Measurements from ENCODE around the gene SLIT3. TPM values are rescaled to one million over a fixed set of nuclear protein-coding genes. Genes with fewer than 3 reads are reported as not detected.
"Not testable (repeated sequence)": the region's sequence is repeated elsewhere in the genome, so short reads cannot be mapped to it uniquely, and the experiment has no call there.

SLIT3 gene
- total RNA-seq, 4 donors from 2014 or later: 0.72 to 37.4 (median 5.3) TPM

DNA sequence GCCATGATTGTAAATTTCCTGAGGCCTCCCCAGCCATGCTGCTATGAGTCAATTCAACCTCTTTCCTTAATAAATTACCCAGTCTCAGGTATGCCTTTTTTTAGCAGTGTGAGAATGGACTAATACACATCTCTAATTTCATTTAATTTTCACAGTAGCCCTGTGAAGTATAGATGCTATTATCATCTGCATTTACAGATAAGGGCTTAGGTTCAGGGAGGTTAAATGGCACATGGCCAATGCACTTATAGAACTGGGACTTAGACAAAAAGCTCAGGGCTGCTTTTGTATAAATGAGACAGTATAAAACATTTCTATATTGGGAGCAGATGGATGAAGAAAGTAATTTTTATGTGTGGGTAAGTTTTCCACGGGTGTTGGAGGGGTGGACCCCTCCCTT, 658.9 kb downstream of the SLIT3 start:
- WGBS, 2 donors: 34 to 46% methylated on average over 1 of the region's 1 CpG
- DNase-seq: no peak
- no peaks in the 10 kb centered on the region for H3K36me3 ChIP-seq
- H3K4me1 ChIP-seq: peaks cover 0 to 13% (median 0%) of the 10 kb centered on the region in 3 donors
- no peak overlapping the region for H3K27ac ChIP-seq
- no peaks in the 10 kb centered on the region for H3K9me3 ChIP-seq
- no peak overlapping the region for H3K4me3 ChIP-seq
- no peak for TF ChIP-seq POLR2A (IDR thresholded peaks at IDR 0.05)
- TF ChIP-seq, protein P1, sequence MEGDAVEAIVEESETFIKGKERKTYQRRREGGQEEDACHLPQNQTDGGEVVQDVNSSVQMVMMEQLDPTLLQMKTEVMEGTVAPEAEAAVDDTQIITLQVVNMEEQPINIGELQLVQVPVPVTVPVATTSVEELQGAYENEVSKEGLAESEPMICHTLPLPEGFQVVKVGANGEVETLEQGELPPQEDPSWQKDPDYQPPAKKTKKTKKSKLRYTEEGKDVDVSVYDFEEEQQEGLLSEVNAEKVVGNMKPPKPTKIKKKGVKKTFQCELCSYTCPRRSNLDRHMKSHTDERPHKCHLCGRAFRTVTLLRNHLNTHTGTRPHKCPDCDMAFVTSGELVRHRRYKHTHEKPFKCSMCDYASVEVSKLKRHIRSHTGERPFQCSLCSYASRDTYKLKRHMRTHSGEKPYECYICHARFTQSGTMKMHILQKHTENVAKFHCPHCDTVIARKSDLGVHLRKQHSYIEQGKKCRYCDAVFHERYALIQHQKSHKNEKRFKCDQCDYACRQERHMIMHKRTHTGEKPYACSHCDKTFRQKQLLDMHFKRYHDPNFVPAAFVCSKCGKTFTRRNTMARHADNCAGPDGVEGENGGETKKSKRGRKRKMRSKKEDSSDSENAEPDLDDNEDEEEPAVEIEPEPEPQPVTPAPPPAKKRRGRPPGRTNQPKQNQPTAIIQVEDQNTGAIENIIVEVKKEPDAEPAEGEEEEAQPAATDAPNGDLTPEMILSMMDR (IDR thresholded peaks at IDR 0.05): no peak
- no peaks in the 10 kb centered on the region for H3K27me3 ChIP-seq
- intact Hi-C loops (cut with DNase I): no loop called here

- intact Hi-C loops (cut with DNase I): not testable (repeated sequence)
- WGBS, 2 donors: 83 to 84% methylated on average over 3 of the region's 3 CpGs
Observed at GRCh38 chr5:168638846-168639245, 662.1 kb downstream of the SLIT3 start.

DNA sequence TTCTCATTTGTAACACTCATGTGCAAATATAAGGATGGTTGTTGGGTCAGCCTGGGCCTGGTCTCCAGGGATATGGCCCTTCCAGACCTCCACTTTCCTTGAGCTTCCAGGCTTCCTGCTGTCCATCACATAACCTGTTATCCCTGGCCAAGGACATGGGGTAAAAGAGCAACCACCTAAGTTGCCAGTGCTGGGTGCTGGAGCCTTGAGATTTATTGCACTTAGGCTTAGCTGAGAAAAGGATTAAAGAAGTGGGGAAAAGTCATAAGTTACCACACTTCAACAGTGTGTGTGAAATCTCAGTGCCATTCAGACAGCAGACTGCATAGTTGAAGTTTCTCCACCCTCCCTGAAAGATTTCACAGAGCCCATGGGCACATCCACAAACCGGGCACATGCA, 663.1 kb downstream of the SLIT3 start:
- WGBS, 2 donors: 70 to 83% methylated on average over 1 of the region's 1 CpG
- TF ChIP-seq, protein P1 (IDR thresholded peaks at IDR 0.05): no peak
- no peak for TF ChIP-seq POLR2A (IDR thresholded peaks at IDR 0.05)
- no peaks in the 10 kb centered on the region for H3K4me1 ChIP-seq

More at GRCh38 chr5:168638846-168639245, 662.1 kb downstream of the SLIT3 start:
- H3K27me3 ChIP-seq, H3K36me3 ChIP-seq, H3K4me3 ChIP-seq, DNase-seq, H3K9me3 ChIP-seq, H3K27ac ChIP-seq, H3K4me1 ChIP-seq: not testable (repeated sequence)

GRCh38 chr5:168637281-168637680, 663.7 kb downstream of the SLIT3 start:
- no peaks in the 10 kb centered on the region for H3K4me1 ChIP-seq
- TF ChIP-seq POLR2A (IDR thresholded peaks at IDR 0.05): no peak
- TF ChIP-seq, protein P1 (IDR thresholded peaks at IDR 0.05): no peak
- no peak for DNase-seq
- H3K27me3 ChIP-seq: no peaks in the 10 kb centered on the region
- intact Hi-C loops (cut with DNase I): no loop called here
- H3K36me3 ChIP-seq: no peaks in the 10 kb centered on the region
- H3K9me3 ChIP-seq: no peaks in the 10 kb centered on the region
- no peak overlapping the region for H3K4me3 ChIP-seq
- 72 to 75% methylated on average over 2 of the region's 2 CpGs for WGBS, 2 donors
- no peak overlapping the region for H3K27ac ChIP-seq

More for the DNA sequence above, 663.1 kb downstream of the SLIT3 start:
- intact Hi-C loops (cut with DNase I): no loop called here
- no peaks in the 10 kb centered on the region for H3K27me3 ChIP-seq
- no peaks in the 10 kb centered on the region for H3K36me3 ChIP-seq
- no peak overlapping the region for H3K27ac ChIP-seq
- H3K9me3 ChIP-seq: no peaks in the 10 kb centered on the region
- no peak for DNase-seq
- H3K4me3 ChIP-seq: no peak overlapping the region

DNA sequence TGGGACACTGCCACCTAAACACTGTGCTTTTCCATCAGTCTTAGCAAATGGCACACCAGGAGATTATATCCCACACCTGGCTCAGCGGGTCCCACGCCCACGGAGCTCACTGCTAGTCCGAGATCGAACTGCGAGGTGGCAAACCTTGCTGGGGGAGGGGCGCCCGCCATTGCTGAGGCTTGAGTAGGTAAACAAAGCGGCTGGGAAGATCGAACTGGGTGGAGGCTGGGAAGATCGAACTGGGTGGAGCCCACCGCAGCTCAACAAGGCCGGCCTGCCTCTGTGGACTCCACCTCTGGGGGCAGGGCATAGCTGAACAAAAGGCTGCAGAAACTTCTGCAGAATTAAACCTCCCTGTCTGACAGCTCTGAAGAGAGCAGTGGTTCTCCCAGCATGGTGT, 670.0 kb downstream of the SLIT3 start:
- H3K9me3 ChIP-seq; DNase-seq; intact Hi-C loops (cut with DNase I); H3K4me1 ChIP-seq; H3K27ac ChIP-seq; H3K4me3 ChIP-seq; H3K36me3 ChIP-seq: not testable (repeated sequence)
- peaks cover 0 to 22% (median 0%) of the 10 kb centered on the region in 4 donors for H3K27me3 ChIP-seq
- 77 to 90% methylated on average over 6 of the region's 13 CpGs for WGBS, 2 donors

GRCh38 chr5:168624850-168625364, 676.0 kb downstream of the SLIT3 start:
- WGBS, 2 donors: 56 to 69% methylated on average over 3 of the region's 3 CpGs
- peak overlapping the region in 1 of 4 donors; percentile 59 for H3K27ac ChIP-seq
- TF ChIP-seq, protein P1 (IDR thresholded peaks at IDR 0.05): no peak
- H3K4me3 ChIP-seq: no peak overlapping the region
- intact Hi-C loops (cut with DNase I): no loop called here
- H3K36me3 ChIP-seq: no peaks in the 10 kb centered on the region
- H3K4me1 ChIP-seq: peaks cover 0 to 6% (median 0%) of the 10 kb centered on the region in 3 donors
- no peaks in the 10 kb centered on the region for H3K9me3 ChIP-seq
- no peak for DNase-seq
- peaks cover 0 to 11% (median 0%) of the 10 kb centered on the region in 4 donors for H3K27me3 ChIP-seq
